Measurements from ENCODE around the gene TENT5C. TPM values are rescaled to one million over a fixed set of nuclear protein-coding genes. Genes with fewer than 3 reads are reported as not detected.
A peak's percentile ranks its signal among the peaks of the same experiment; 100 is the strongest.

The TENT5C gene
- total and polyA plus RNA-seq, 2 of the 13 experiments (the other 11 are each of a cell fraction or from before 2014, with no cell fraction given): 0.02 to 0.38 TPM

- Histone ChIP-seq H3K4me2 (ENCODE audit: low read depth, low read length) (no peak overlapping the region), H3K36me3 (replicated peaks in 1 of 2; ENCODE audit: control insufficient read depth in 1 of 2, insufficient read depth in 2 of 2, low read length in 2 of 2) (no peaks in the 10 kb centered on the region), H3K9me3 (ENCODE audit: low read length) (no peaks in the 10 kb centered on the region), H3K27me3 (ENCODE audit: control insufficient read depth in 1 of 2, insufficient read depth in 2 of 2, low read length in 2 of 2) (peaks cover 0 to 4% of the 10 kb centered on the region in 2 experiments; a peak in 2 of 5 replicates), H3K9ac (ENCODE audit: insufficient read depth, low read depth, low read length) (no peak overlapping the region), H3K4me3 (replicated peaks in 1 of 3; ENCODE audit: insufficient read depth in 1 of 3, low read depth in 2 of 3, low read length in 3 of 3) (no peak overlapping the region), H3K27ac (ENCODE audit: extremely low read length, insufficient read depth, low read length) (no peak overlapping the region), H3K79me2 (ENCODE audit: insufficient read depth, low read length) (no peaks in the 10 kb centered on the region), H4K20me1 (ENCODE audit: insufficient read depth, low read length) (no peaks in the 10 kb centered on the region), H2AFZ (ENCODE audit: low read length) (no peak overlapping the region), H3K4me1 (ENCODE audit: insufficient read depth, low read length) (no peaks in the 10 kb centered on the region; the same call in 1 of the 2 replicates)
- DNase-seq (ENCODE audit: low spot score): no peak
- ChIA-PET POLR2A (no interaction called here), CTCF (ENCODE audit: low intra/inter-chr PET ratio, low total read pairs) (no interaction called here)
- no peak for FAIRE-seq
- 30% methylated on average over 5 of the region's 8 CpGs for WGBS (ENCODE audit: low lambda C conversion rate)
- intact Hi-C loops (cut with micrococcal nuclease; ENCODE audit: unreplicated experiment) (no loop called here), in situ Hi-C loops (cut with HindIII; ENCODE audit: extremely low pct_ligation_motif_present, low pct_unique_long_range_greater_than_20kb) (no loop called here)
- no TSS peak for BruUV-seq (replicated peaks)
- ATAC-seq: peak; percentile 44; the same call in 2 of the 3 replicates
- TF ChIP-seq MTF1 (CRISPR knock-in tag; IDR thresholded peaks at IDR 0.05) (no peak), ZNF766 (CRISPR knock-in tag; IDR thresholded peaks at IDR 0.05; ENCODE audit: borderline replicate concordance) (no peak), TSC22D2 (CRISPR knock-in tag; IDR thresholded peaks at IDR 0.05; ENCODE audit: borderline replicate concordance) (no peak), NR2F6 (IDR thresholded peaks at IDR 0.05) (no peak), NR2F6 (CRISPR knock-in tag; IDR thresholded peaks at IDR 0.05) (no peak), ZNF572 (CRISPR knock-in tag; IDR thresholded peaks at IDR 0.05) (no peak), ZNF253 (CRISPR knock-in tag; IDR thresholded peaks at IDR 0.05; ENCODE audit: borderline replicate concordance) (no peak), NFRKB (IDR thresholded peaks at IDR 0.05) (no peak), DPF2 (CRISPR knock-in tag; IDR thresholded peaks at IDR 0.05; ENCODE audit: borderline replicate concordance, low read depth) (no peak), MED8 (CRISPR knock-in tag; IDR thresholded peaks at IDR 0.05; ENCODE audit: insufficient replicate concordance) (no peak), HNRNPH1 (optimal IDR thresholded peaks at IDR 0.05; ENCODE audit: low read depth, low read length) (no peak), HNRNPL (IDR thresholded peaks at IDR 0.05; ENCODE audit: low read depth, low read length) (no peak), CEBPZ (IDR thresholded peaks at IDR 0.05; ENCODE audit: low read length) (no peak), SATB2 (CRISPR knock-in tag; IDR thresholded peaks at IDR 0.05) (no peak)
- TF ChIP-seq, protein P1, sequence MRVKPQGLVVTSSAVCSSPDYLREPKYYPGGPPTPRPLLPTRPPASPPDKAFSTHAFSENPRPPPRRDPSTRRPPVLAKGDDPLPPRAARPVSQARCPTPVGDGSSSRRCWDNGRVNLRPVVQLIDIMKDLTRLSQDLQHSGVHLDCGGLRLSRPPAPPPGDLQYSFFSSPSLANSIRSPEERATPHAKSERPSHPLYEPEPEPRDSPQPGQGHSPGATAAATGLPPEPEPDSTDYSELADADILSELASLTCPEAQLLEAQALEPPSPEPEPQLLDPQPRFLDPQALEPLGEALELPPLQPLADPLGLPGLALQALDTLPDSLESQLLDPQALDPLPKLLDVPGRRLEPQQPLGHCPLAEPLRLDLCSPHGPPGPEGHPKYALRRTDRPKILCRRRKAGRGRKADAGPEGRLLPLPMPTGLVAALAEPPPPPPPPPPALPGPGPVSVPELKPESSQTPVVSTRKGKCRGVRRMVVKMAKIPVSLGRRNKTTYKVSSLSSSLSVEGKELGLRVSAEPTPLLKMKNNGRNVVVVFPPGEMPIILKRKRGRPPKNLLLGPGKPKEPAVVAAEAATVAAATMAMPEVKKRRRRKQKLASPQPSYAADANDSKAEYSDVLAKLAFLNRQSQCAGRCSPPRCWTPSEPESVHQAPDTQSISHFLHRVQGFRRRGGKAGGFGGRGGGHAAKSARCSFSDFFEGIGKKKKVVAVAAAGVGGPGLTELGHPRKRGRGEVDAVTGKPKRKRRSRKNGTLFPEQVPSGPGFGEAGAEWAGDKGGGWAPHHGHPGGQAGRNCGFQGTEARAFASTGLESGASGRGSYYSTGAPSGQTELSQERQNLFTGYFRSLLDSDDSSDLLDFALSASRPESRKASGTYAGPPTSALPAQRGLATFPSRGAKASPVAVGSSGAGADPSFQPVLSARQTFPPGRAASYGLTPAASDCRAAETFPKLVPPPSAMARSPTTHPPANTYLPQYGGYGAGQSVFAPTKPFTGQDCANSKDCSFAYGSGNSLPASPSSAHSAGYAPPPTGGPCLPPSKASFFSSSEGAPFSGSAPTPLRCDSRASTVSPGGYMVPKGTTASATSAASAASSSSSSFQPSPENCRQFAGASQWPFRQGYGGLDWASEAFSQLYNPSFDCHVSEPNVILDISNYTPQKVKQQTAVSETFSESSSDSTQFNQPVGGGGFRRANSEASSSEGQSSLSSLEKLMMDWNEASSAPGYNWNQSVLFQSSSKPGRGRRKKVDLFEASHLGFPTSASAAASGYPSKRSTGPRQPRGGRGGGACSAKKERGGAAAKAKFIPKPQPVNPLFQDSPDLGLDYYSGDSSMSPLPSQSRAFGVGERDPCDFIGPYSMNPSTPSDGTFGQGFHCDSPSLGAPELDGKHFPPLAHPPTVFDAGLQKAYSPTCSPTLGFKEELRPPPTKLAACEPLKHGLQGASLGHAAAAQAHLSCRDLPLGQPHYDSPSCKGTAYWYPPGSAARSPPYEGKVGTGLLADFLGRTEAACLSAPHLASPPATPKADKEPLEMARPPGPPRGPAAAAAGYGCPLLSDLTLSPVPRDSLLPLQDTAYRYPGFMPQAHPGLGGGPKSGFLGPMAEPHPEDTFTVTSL (CRISPR knock-in tag; IDR thresholded peaks at IDR 0.05; ENCODE audit: borderline replicate concordance): no peak
- TF ChIP-seq, protein P2, sequence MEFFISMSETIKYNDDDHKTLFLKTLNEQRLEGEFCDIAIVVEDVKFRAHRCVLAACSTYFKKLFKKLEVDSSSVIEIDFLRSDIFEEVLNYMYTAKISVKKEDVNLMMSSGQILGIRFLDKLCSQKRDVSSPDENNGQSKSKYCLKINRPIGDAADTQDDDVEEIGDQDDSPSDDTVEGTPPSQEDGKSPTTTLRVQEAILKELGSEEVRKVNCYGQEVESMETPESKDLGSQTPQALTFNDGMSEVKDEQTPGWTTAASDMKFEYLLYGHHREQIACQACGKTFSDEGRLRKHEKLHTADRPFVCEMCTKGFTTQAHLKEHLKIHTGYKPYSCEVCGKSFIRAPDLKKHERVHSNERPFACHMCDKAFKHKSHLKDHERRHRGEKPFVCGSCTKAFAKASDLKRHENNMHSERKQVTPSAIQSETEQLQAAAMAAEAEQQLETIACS (CRISPR knock-in tag; IDR thresholded peaks at IDR 0.05): no peak
Observed at GRCh38 chr1:117594261-117594990, 11.4 kb upstream of the TENT5C start.

Data from HepG2 (cell line).